ENCODE data around the gene EDARADD. TPM values are rescaled to one million over a fixed set of nuclear protein-coding genes. Genes with fewer than 3 reads are reported as not detected.

EDARADD gene
- total and polyA plus RNA-seq, 4 donors = 0.13 to 0.67 (median 0.26) TPM

- TF ChIP-seq, protein P1, sequence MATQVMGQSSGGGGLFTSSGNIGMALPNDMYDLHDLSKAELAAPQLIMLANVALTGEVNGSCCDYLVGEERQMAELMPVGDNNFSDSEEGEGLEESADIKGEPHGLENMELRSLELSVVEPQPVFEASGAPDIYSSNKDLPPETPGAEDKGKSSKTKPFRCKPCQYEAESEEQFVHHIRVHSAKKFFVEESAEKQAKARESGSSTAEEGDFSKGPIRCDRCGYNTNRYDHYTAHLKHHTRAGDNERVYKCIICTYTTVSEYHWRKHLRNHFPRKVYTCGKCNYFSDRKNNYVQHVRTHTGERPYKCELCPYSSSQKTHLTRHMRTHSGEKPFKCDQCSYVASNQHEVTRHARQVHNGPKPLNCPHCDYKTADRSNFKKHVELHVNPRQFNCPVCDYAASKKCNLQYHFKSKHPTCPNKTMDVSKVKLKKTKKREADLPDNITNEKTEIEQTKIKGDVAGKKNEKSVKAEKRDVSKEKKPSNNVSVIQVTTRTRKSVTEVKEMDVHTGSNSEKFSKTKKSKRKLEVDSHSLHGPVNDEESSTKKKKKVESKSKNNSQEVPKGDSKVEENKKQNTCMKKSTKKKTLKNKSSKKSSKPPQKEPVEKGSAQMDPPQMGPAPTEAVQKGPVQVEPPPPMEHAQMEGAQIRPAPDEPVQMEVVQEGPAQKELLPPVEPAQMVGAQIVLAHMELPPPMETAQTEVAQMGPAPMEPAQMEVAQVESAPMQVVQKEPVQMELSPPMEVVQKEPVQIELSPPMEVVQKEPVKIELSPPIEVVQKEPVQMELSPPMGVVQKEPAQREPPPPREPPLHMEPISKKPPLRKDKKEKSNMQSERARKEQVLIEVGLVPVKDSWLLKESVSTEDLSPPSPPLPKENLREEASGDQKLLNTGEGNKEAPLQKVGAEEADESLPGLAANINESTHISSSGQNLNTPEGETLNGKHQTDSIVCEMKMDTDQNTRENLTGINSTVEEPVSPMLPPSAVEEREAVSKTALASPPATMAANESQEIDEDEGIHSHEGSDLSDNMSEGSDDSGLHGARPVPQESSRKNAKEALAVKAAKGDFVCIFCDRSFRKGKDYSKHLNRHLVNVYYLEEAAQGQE (IDR thresholded peaks at IDR 0.05) = no peak
- TF ChIP-seq RXRA (IDR thresholded peaks at IDR 0.05) (peak; percentile 44 to 59), ATF3 (IDR thresholded peaks at IDR 0.05) (no peak), FOXA2 (IDR thresholded peaks at IDR 0.05) (no peak)
Measured at GRCh38 chr1:236532850-236533249, 138.8 kb downstream of the EDARADD start (continued).

DNA sequence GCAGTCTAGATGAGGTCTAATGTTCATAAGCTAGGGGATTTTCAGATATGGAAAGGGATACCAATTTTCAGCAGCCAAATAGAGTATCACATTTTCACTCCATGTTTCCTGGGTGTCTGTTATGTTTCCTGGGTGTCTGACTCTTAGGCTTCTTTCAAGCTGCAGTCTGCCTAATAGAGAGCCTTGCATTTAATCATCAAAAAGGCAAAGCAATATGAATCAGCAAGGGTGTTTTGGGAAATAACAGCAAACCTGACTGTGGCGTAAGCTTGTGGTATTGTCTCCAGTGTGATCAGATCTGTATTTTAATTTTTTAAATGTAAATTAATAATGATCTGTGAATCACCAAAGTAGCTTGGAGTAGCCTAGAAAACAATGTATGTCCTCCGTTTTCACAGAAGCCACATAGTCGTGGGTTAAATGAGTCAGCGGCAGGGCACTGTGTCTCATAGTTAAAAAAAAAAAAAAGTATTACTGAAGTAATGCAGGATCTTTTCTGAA, 140.1 kb downstream of the EDARADD start:
- DNase-seq (ENCODE audit: low spot score) = no peak
- H3K27me3 ChIP-seq (ENCODE audit: control insufficient read depth in 4 of 4, insufficient read depth in 4 of 4, low read length in 3 of 4) = no peaks in the 10 kb centered on the region
- H3K9ac ChIP-seq (ENCODE audit: low read depth in 1 of 2, low read length in 2 of 2) = no peak overlapping the region
- peaks cover 0 to 27% (median 14%) of the 10 kb centered on the region in 4 donors for H3K36me3 ChIP-seq (ENCODE audit: control insufficient read depth in 4 of 4, insufficient read depth in 3 of 4, low read depth in 1 of 4, low read length in 3 of 4)
- TF ChIP-seq JUND (IDR thresholded peaks at IDR 0.05) = no peak
- TF ChIP-seq ATF3 (IDR thresholded peaks at IDR 0.05) = no peak
- TF ChIP-seq, protein P2, sequence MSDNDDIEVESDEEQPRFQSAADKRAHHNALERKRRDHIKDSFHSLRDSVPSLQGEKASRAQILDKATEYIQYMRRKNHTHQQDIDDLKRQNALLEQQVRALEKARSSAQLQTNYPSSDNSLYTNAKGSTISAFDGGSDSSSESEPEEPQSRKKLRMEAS (IDR thresholded peaks at IDR 0.05) = no peak
- TF ChIP-seq, protein P3, sequence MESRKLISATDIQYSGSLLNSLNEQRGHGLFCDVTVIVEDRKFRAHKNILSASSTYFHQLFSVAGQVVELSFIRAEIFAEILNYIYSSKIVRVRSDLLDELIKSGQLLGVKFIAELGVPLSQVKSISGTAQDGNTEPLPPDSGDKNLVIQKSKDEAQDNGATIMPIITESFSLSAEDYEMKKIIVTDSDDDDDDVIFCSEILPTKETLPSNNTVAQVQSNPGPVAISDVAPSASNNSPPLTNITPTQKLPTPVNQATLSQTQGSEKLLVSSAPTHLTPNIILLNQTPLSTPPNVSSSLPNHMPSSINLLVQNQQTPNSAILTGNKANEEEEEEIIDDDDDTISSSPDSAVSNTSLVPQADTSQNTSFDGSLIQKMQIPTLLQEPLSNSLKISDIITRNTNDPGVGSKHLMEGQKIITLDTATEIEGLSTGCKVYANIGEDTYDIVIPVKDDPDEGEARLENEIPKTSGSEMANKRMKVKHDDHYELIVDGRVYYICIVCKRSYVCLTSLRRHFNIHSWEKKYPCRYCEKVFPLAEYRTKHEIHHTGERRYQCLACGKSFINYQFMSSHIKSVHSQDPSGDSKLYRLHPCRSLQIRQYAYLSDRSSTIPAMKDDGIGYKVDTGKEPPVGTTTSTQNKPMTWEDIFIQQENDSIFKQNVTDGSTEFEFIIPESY (IDR thresholded peaks at IDR 0.05) = no peak
- TF ChIP-seq CTCF (IDR thresholded peaks at IDR 0.05; ENCODE audit: low read depth, low read length, missing input control) = no peak
- no peak for TF ChIP-seq EGR1 (IDR thresholded peaks at IDR 0.05; ENCODE audit: low read depth in 2 of 2)
- TF ChIP-seq RXRA (IDR thresholded peaks at IDR 0.05) = no peak
- no peak overlapping the region for H3K4me3 ChIP-seq (ENCODE audit: low read depth in 1 of 3, low read length in 3 of 3)
- H3K4me1 ChIP-seq (ENCODE audit: control insufficient read depth in 4 of 4, insufficient read depth in 4 of 4, low read length in 3 of 4) = peaks cover 0 to 50% (median 42%) of the 10 kb centered on the region in 4 donors
- H3K9me3 ChIP-seq (ENCODE audit: control insufficient read depth in 4 of 4, low read length in 3 of 4) = no peaks in the 10 kb centered on the region
- H3K27ac ChIP-seq (ENCODE audit: low read depth in 1 of 2, low read length in 2 of 2) = no peak overlapping the region
- 85% methylated on average over 4 of the region's 4 CpGs for WGBS

Other genes with a start within 250 kb of the EDARADD start
- 10 to 100 TPM in 1 of 2 donors, 1 to 10 TPM in 1; 5.5 to 22.9 TPM for gene ERO1B, start 112.3 kb upstream of the EDARADD start, total RNA-seq
- gene ERO1B, start 112.3 kb upstream of the EDARADD start, polyA plus RNA-seq = 10 to 100 TPM in 1 of 2 donors, 1 to 10 TPM in 1; 6.8 to 11.0 TPM
- 10 to 100 TPM; 66.9 to 75.9 TPM for gene LGALS8, start 129.7 kb downstream of the EDARADD start, total RNA-seq
- gene LGALS8, start 129.7 kb downstream of the EDARADD start, polyA plus RNA-seq = 10 to 100 TPM; 20.7 to 33.9 TPM
- gene HEATR1, start 210.2 kb downstream of the EDARADD start, total RNA-seq = 10 to 100 TPM; 15.6 to 19.4 TPM
- gene HEATR1, start 210.2 kb downstream of the EDARADD start, polyA plus RNA-seq = 1 to 10 TPM; 3.3 to 3.6 TPM

All from liver (tissue), 9 donors.